Glomerular endothelial cell (primary cell): ENCODE measurements around the gene SRGN. TPM values are rescaled to one million over a fixed set of nuclear protein-coding genes. Genes with fewer than 3 reads are reported as not detected.
"Not testable (repeated sequence)": the region's sequence is repeated elsewhere in the genome, so short reads cannot be mapped to it uniquely, and the experiment has no call there.

Source experiments
- DNase-seq: peaks from one replicate; pipeline ENCODE4 v3.0.0-alpha.2; 2011; ENCODE audit warnings: low read depth, low spot score; ENCODE audit errors: extremely low read depth
- total RNA-seq: library from RNA; depleted of rRNA; stranded (reverse); fragments of >200 nt; gene quantifications from 2 replicates; pipeline ENCODE4 v1.2.3, GENCODE V29; 2015

SRGN gene
- total RNA-seq, 1 donor from 2014 or later: 380 TPM

- DNase-seq: no peak
These were observed 37.7 kb downstream of the SRGN start for GRCh38 chr10:69125554-69125953.

GRCh38 chr10:69130251-69130650 is 42.3 kb downstream of the SRGN start:
- no peak for DNase-seq

GRCh38 chr10:69139961-69140360 is 52.1 kb downstream of the SRGN start:
- no peak for DNase-seq

GRCh38 chr10:69141304-69141703 is 53.4 kb downstream of the SRGN start:
- no peak for DNase-seq

- DNase-seq: not testable (repeated sequence)
These were observed 54.2 kb downstream of the SRGN start for GRCh38 chr10:69142074-69142473.

GRCh38 chr10:69142983-69143382 is 55.1 kb downstream of the SRGN start:
- no peak for DNase-seq

- DNase-seq: no peak
These were observed 57.4 kb downstream of the SRGN start for GRCh38 chr10:69145329-69145728.

- DNase-seq: no peak
These were observed 58.0 kb downstream of the SRGN start for GRCh38 chr10:69145864-69146263.

GRCh38 chr10:69146759-69147158 is 58.9 kb downstream of the SRGN start:
- DNase-seq: no peak

- no peak for DNase-seq
These were observed 64.1 kb downstream of the SRGN start for GRCh38 chr10:69151984-69152383.

GRCh38 chr10:69153227-69153626 is 65.3 kb downstream of the SRGN start:
- no peak for DNase-seq

Other genes with a start within 250 kb of the SRGN start
- 19.8 and 22.7 TPM in 2 replicates for gene DDX50, start 186.8 kb upstream of the SRGN start, total RNA-seq
- gene DDX21, start 131.9 kb upstream of the SRGN start, total RNA-seq: 58.5 and 70.5 TPM in 2 replicates
- gene KIFBP, start 99.3 kb upstream of the SRGN start, total RNA-seq: 51.1 and 56.7 TPM in 2 replicates
- 43.9 and 55.7 TPM in 2 replicates for gene VPS26A, start 36.1 kb downstream of the SRGN start, total RNA-seq
- 19.8 and 23.7 TPM in 2 replicates for gene SUPV3L1, start 92.1 kb downstream of the SRGN start, total RNA-seq
- gene HKDC1, start 132.2 kb downstream of the SRGN start, total RNA-seq: 0.58 and 5.7 TPM in 2 replicates
- 125 and 133 TPM in 2 replicates for gene HK1, start 190.4 kb downstream of the SRGN start, total RNA-seq